Sigmoid colon (tissue), 7 donors: ENCODE results near the gene ADAMTSL2. TPM values are rescaled to one million over a fixed set of nuclear protein-coding genes. Genes with fewer than 3 reads are reported as not detected.

Experiments
- DNase-seq: peaks from one replicate; pipeline ENCODE4 v3.0.0-alpha.2; 2019
- H3K27ac ChIP-seq, 4 donors: fragments of 200-600 bp; sonication (generic); one replicate each; pipeline ENCODE4 v1.5.1; 2016 to 2019; ENCODE audit warnings: mild to moderate bottlenecking in 1 of 4
- H3K27me3 ChIP-seq, 3 donors: fragments of 200-600 bp; sonication (generic); one replicate each; pipeline ENCODE4 v1.5.1; 2019; ENCODE audit warnings: mild to moderate bottlenecking in 1 of 3
- H3K36me3 ChIP-seq, 4 donors: fragments of 200-600 bp; sonication (generic); one replicate each; pipeline ENCODE4 v1.5.1; 2016 to 2019
- H3K4me1 ChIP-seq, 4 donors: fragments of 200-600 bp; sonication (generic); one replicate each; pipeline ENCODE4 v1.5.1; 2017 to 2019
- H3K4me3 ChIP-seq, 4 donors: fragments of 200-600 bp; sonication (generic); one replicate each; pipeline ENCODE4 v1.5.1; 2017 to 2019; ENCODE audit warnings: mild to moderate bottlenecking in 2 of 4, moderate library complexity in 1 of 4
- H3K9me3 ChIP-seq, 4 donors: fragments of 200-600 bp in 3 of 4; sonication (generic) in 3 of 4; one replicate each; pipeline versions ENCODE4 v1.5.1 to v1.6.1; 2013 to 2019
- EP300 ChIP-seq, 4 donors: sonication (generic); formaldehyde crosslinking; IDR thresholded peaks; one replicate each; pipeline ENCODE4 v1.6.1; 2017; ENCODE audit warnings: antibody characterized with exemption in 4 of 4
- POLR2A ChIP-seq, 2 donors: fragments of 450-650 bp; IDR thresholded peaks; one replicate each; pipeline ENCODE4 v1.6.1; 2016; ENCODE audit warnings: antibody characterized with exemption in 2 of 2, mild to moderate bottlenecking in 2 of 2, moderate library complexity in 2 of 2
- POLR2AphosphoS5 ChIP-seq, 4 donors: sonication (generic); formaldehyde crosslinking; IDR thresholded peaks; one replicate each; pipeline ENCODE4 v1.6.1; 2017; ENCODE audit warnings: antibody characterized with exemption in 4 of 4
- WGBS, 2 donors: extraction: QIAGEN DNeasy Blood & Tissue Kit; methylation state at CpG; one replicate each; pipeline ENCODE4 v1.1.7; 2013; 5-methylcytosine and 5-hydroxymethylcytosine counted together
- intact Hi-C: fragments of 100-400 bp; cut with DNase I; formaldehyde crosslinking; loops from one replicate; pipeline ENCODE4 v1.15.1; 2023
- polyA plus RNA-seq, 3 donors: library from polyadenylated mRNA; stranded (reverse); fragments of 200-250 nt; gene quantifications; one replicate each; pipeline ENCODE4 v1.2.3, GENCODE V29; 2013
- total RNA-seq, 4 donors: library from RNA; depleted of rRNA; stranded (reverse); fragments of >200 nt; gene quantifications; one replicate each; pipeline ENCODE4 v1.1.0, GENCODE V29; 2016
- TF ChIP-seq, protein P1 (sequence below), 4 experiments: fragments of 450-650 bp in 3 of 4; fragments of 200-600 bp in 1 of 4; IDR thresholded peaks; one replicate each; pipeline ENCODE4 v1.5.1; 2016 to 2019; ENCODE audit warnings: antibody characterized with exemption in 4 of 4, mild to moderate bottlenecking in 3 of 4, moderate library complexity in 2 of 4
- donor health status: healthy with polysubstance abuse.
- donor health status: Bipolar disorder and iron deficiency.
- donor health status: healthy.

The ADAMTSL2 gene
- total and polyA plus RNA-seq, 7 donors = 0.33 to 4.2 (median 0.81) TPM

DNA sequence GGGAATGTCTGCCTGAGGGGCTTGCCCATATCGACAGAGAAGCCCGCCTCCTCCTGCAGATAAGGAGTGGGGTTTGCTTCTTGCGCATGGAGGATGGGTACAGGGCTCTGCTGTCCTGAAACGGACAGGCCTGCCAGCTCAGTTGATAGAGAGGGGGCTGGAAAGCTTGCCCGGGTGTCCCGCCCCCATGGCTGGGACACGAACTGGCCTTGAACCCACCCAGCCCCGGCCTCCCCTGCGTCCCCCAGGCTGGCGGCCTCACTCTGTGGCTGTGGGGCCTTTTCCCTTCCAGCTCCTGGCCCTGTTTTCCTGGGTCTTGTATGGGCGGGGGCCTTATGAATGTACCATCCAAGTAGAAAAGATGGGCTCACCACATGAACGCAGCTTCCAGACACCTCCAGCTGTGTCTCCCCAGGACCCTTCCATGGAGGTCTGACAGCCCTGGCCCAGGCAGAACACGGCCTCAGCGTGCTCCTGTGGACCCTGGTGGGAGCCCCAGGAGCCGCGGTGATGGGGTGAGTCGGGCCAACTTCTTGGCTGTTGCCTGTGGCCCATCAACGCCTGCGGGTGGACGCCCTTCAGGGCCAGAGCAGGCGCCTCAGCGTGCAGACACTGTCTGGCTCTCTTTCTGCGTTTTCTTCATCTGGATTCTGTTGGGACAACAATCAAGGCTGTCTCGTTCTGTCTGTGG is 39.7 kb upstream of the ADAMTSL2 start:
- intact Hi-C loops = no loop called here
- Histone ChIP-seq H3K27ac (no peak overlapping the region), H3K9me3 (no peaks in the 10 kb centered on the region), H3K36me3 (no peaks in the 10 kb centered on the region), H3K27me3 (peaks cover 0 to 24% (median 4%) of the 10 kb centered on the region in 3 donors), H3K4me3 (no peak overlapping the region), H3K4me1 (peaks cover 0 to 7% (median 0%) of the 10 kb centered on the region in 4 donors)
- no peak for DNase-seq
- 84 to 89% methylated on average over 24 of the region's 24 CpGs for WGBS, 2 donors
- TF ChIP-seq, protein P1, sequence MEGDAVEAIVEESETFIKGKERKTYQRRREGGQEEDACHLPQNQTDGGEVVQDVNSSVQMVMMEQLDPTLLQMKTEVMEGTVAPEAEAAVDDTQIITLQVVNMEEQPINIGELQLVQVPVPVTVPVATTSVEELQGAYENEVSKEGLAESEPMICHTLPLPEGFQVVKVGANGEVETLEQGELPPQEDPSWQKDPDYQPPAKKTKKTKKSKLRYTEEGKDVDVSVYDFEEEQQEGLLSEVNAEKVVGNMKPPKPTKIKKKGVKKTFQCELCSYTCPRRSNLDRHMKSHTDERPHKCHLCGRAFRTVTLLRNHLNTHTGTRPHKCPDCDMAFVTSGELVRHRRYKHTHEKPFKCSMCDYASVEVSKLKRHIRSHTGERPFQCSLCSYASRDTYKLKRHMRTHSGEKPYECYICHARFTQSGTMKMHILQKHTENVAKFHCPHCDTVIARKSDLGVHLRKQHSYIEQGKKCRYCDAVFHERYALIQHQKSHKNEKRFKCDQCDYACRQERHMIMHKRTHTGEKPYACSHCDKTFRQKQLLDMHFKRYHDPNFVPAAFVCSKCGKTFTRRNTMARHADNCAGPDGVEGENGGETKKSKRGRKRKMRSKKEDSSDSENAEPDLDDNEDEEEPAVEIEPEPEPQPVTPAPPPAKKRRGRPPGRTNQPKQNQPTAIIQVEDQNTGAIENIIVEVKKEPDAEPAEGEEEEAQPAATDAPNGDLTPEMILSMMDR (IDR thresholded peaks at IDR 0.05) = no peak
- TF ChIP-seq EP300 (IDR thresholded peaks at IDR 0.05) (no peak), POLR2AphosphoS5 (IDR thresholded peaks at IDR 0.05) (no peak), POLR2A (IDR thresholded peaks at IDR 0.05) (no peak)

DNA sequence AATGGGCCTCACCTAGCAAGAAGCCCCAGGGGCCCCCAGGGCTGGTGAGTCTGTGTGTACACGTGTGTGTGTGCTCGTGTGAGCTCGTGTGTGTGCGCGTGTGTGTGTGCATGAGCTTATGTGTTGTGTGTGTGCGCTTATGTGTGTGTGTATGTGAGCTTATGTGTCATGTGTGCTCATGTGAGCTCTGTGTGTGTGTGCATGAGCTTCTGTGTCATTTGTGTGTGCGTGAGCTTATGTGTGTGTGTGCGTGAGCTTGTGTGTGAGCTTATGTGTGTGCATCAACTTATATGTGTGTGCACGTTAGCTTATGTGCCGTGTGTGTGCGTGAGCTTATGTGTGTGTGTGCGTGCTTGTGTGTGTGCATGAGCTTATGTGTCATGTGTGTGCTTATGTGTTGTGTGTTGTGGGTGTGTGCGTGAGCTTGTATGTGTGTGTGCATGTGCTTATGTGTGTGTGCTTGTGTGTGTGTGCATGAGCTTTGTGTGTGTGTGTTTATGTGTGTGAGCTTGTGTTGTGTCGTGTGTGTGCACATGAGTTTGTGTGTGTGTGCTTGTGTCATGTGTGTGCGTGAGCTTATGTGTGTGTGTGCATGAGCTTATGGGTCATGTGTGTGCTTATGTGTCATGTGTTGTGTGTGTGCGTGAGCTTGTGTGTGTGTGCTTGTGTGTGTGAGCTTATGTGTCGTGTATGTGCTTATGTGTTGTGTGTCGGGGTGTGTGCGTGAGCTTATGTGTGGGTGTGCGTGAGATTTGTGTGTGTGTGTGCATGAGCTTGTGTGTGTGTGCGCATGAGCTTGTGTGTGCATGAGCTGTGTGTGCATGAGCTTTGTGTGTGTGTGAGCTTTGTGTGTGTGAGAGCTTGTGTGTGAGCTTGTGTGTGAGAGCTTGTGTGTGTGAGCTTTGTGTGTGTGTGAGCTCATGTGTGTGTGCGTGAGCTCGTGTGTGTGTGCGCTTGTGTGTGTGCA is 38.9 kb upstream of the ADAMTSL2 start:
- Histone ChIP-seq H3K4me1 (peaks cover 0 to 7% (median 0%) of the 10 kb centered on the region in 4 donors), H3K4me3 (no peak overlapping the region), H3K36me3 (no peaks in the 10 kb centered on the region), H3K27me3 (peaks cover 0 to 24% (median 4%) of the 10 kb centered on the region in 3 donors), H3K9me3 (no peaks in the 10 kb centered on the region), H3K27ac (no peak overlapping the region)
- intact Hi-C loops = no loop called here
- no peak for TF ChIP-seq EP300 (IDR thresholded peaks at IDR 0.05)
- TF ChIP-seq, protein P1 (IDR thresholded peaks at IDR 0.05) = no peak
- TF ChIP-seq POLR2AphosphoS5 (IDR thresholded peaks at IDR 0.05) = no peak
- TF ChIP-seq POLR2A (IDR thresholded peaks at IDR 0.05) = no peak
- 95% methylated on average over 24 of the region's 24 CpGs for WGBS, 2 donors
- DNase-seq = no peak

DNA sequence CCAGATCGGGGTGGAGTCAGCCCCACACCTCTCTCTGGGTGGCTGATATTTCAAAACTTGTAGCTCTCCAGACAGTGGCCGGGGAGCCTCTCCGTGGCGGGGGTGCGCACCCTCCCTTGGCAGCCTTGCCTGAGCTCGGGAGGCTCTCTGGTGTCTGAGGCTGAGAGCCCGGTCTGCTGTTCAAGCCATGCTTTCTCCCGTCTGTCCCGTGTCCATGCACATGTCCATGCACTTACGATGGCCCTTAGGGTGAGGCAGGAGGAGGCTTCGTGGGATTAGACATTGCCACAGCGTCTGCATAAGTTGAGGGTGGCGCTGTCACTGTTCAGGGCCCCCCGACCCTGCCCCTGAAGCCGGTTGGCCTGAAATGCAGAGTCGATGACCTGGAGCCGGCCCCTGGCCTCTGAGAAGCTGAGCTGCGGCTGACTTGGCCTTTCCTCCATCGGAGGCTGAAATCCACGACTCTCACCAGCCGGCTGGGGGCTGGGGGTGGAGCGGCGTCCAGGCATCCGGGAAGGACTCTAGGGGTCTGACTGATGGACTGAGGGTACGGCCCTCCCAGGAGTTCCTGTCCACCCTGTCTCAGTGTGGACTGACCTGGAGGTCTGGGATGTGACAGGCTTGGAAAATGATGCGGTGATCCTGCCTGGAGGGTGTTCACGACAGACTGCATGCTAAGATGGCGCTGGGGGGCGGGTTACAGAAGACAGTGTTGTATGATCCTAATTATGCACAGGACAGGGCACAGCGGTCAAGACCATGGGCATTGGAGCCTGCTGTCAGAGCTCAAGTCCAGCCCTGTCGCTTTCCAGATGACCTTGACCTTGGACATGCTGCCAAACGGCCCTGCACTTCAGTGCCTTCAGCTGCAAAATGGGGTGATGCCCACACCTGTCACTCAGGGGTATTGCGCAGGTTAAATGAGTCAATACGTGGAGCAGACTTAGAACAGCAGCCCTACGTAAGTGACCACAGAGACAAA is 37.4 kb upstream of the ADAMTSL2 start:
- H3K36me3 ChIP-seq = no peaks in the 10 kb centered on the region
- DNase-seq = no peak
- TF ChIP-seq EP300 (IDR thresholded peaks at IDR 0.05) = no peak
- TF ChIP-seq POLR2AphosphoS5 (IDR thresholded peaks at IDR 0.05) = no peak
- TF ChIP-seq POLR2A (IDR thresholded peaks at IDR 0.05) = no peak
- TF ChIP-seq, protein P1 (IDR thresholded peaks at IDR 0.05) = no peak
- H3K4me3 ChIP-seq = no peak overlapping the region
- WGBS, 2 donors = 75 to 81% methylated on average over 35 of the region's 35 CpGs
- H3K4me1 ChIP-seq = peaks cover 0 to 7% (median 0%) of the 10 kb centered on the region in 4 donors
- intact Hi-C loops = no loop called here
- no peak overlapping the region for H3K27ac ChIP-seq
- peaks cover 0 to 9% (median 0%) of the 10 kb centered on the region in 4 donors for H3K9me3 ChIP-seq
- peaks cover 0 to 24% (median 4%) of the 10 kb centered on the region in 3 donors for H3K27me3 ChIP-seq
